Neuron (in vitro differentiated cells): ENCODE measurements around the gene OR4D2.

Source experiments
- H2AFZ ChIP-seq: one replicate; pipeline ENCODE4 v1.6.1; 2013; ENCODE audit warnings: low read depth, mild to moderate bottlenecking, inconsistent platforms, low read length, moderate library complexity
- H3K27me3 ChIP-seq: one replicate; pipeline ENCODE4 v1.6.1; 2013; ENCODE audit warnings: low read length; ENCODE audit not compliant: insufficient read depth
- H3K36me3 ChIP-seq: one replicate; pipeline ENCODE4 v1.6.1; 2013; ENCODE audit warnings: low read length; ENCODE audit not compliant: insufficient read depth
- H3K4me1 ChIP-seq: one replicate; pipeline ENCODE4 v1.6.1; 2013; ENCODE audit warnings: low read length; ENCODE audit not compliant: insufficient read depth
- H3K4me3 ChIP-seq: 2 replicates; pipeline ENCODE4 v1.5.1; 2013; ENCODE audit warnings: mild to moderate bottlenecking, low read length, moderate library complexity
- H3K9me3 ChIP-seq: one replicate; pipeline ENCODE4 v1.6.1; 2013; ENCODE audit warnings: low read length

OR4D2 gene

GRCh38 chr17:58153046-58153445 lies 13.7 kb upstream of the OR4D2 start:
- Histone ChIP-seq H3K4me1 (peaks cover 5% of the 10 kb centered on the region), H3K36me3 (no peaks in the 10 kb centered on the region), H2AFZ (no peak overlapping the region), H3K4me3 (no peak overlapping the region), H3K27me3 (peaks cover 45% of the 10 kb centered on the region), H3K9me3 (no peaks in the 10 kb centered on the region)

DNA sequence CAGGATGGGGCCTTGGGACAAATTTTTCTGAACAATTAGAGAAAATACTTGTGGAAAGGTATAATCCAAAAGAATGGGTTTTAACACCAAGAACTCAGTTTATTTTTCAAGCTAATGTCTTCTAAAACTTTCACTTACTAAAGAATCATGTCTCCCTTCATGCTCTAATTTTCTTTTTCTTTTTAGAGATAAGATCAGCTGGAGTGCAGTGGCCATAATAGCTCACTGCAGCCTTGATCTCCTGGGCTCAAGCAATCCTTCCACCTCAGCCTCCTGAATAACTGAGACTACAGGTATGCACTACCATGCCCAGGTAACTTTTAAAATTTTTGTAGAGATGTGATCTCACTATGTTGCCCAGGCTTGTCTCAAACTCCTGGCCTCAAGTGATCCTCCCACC lies 13.1 kb upstream of the OR4D2 start:
- H3K4me3 ChIP-seq = no peak overlapping the region
- H3K9me3 ChIP-seq = no peaks in the 10 kb centered on the region
- H2AFZ ChIP-seq = no peak overlapping the region
- no peaks in the 10 kb centered on the region for H3K36me3 ChIP-seq
- peaks cover 5% of the 10 kb centered on the region for H3K4me1 ChIP-seq
- H3K27me3 ChIP-seq = peaks cover 44% of the 10 kb centered on the region

DNA sequence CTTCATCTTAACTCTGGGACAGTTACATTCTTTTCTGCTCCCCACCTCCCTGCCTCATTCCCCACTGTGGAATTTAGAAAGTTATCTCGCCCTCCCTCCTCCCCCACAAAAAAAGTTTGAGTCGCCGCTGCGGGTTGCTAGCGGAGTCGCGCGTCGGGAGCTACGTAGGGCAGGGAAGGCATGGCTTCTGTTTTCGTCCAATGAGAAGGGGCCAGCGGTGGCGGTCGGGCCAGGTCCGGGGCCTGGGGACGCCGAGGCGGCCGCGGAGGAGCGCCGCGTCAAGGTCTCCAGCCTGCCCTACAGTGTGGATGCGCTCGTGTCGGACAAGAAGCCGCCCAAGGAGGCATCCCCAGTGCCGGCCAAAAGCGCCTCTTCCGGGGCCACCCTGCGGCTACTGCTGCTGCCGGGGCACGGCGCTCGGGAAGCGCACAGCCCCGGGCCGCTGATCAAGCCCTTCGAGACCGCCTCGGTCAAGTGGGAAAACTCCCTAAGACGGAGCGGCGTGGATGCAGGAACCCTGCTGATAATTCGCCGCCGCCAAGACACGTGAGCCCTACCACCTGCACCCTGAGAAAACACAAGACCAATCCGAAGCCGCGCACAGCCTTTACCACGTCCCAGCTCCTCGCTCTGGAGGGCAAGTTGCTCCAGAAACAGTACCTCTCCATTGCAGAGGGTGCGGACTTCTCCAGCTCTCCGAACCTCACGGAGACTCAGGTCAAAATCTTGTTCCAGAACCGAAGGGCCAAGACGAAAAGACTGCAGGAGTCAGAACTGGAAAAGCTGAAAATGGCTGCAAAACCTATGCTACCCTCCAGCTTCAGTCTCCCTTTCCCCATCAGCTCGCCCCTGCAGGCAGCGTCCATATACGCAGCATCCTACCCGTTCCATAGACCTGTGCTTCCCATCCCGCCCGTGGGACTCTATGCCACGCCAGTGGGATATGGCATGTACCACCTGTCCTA lies 9.7 kb upstream of the OR4D2 start:
- H3K4me1 ChIP-seq = peaks cover 5% of the 10 kb centered on the region
- peaks cover 40% of the 10 kb centered on the region for H3K27me3 ChIP-seq
- H3K9me3 ChIP-seq = peaks cover 2% of the 10 kb centered on the region
- H3K36me3 ChIP-seq = no peaks in the 10 kb centered on the region
- peak overlapping the region; percentile 90 for H2AFZ ChIP-seq
- H3K4me3 ChIP-seq = peak overlapping the region; percentile 54

- peaks cover 2% of the 10 kb centered on the region for H3K9me3 ChIP-seq
- peaks cover 5% of the 10 kb centered on the region for H3K4me1 ChIP-seq
- no peak overlapping the region for H2AFZ ChIP-seq
- H3K27me3 ChIP-seq = peaks cover 46% of the 10 kb centered on the region
- no peak overlapping the region for H3K4me3 ChIP-seq
- no peaks in the 10 kb centered on the region for H3K36me3 ChIP-seq
Measured at GRCh38 chr17:58158181-58158580, 8.6 kb upstream of the OR4D2 start.

GRCh38 chr17:58161566-58161965 lies 5.2 kb upstream of the OR4D2 start:
- Histone ChIP-seq H3K4me1 (peaks cover 4% of the 10 kb centered on the region), H2AFZ (no peak overlapping the region), H3K9me3 (peaks cover 2% of the 10 kb centered on the region), H3K36me3 (no peaks in the 10 kb centered on the region), H3K27me3 (peaks cover 34% of the 10 kb centered on the region), H3K4me3 (no peak overlapping the region)

- no peaks in the 10 kb centered on the region for H3K4me1 ChIP-seq
- no peak overlapping the region for H2AFZ ChIP-seq
- H3K9me3 ChIP-seq = peaks cover 5% of the 10 kb centered on the region
- peaks cover 22% of the 10 kb centered on the region for H3K27me3 ChIP-seq
- H3K36me3 ChIP-seq = no peaks in the 10 kb centered on the region
- no peak overlapping the region for H3K4me3 ChIP-seq
Measured at GRCh38 chr17:58165981-58166380, 801 bp upstream of the OR4D2 start.

DNA sequence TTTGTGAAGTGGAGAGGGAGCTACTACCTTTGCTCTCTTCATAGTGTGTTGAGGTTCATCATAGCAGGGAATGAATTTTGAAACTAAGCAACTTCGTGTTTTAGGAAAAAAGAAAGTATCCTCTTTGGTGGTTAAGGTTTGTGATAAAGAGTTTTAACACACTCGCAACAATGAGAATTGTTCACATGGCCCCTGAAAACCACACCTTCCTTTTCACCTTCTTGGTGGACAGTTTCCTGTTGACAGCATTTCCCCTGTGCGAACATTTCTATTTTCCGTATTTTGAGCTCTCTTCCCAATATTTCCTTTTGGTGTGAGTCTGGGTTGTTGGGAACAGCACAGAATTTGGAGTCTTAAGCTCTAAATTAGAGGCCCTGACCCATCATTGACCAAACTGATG lies 3.8 kb downstream of the OR4D2 start:
- Histone ChIP-seq H3K9me3 (peaks cover 2% of the 10 kb centered on the region), H3K36me3 (no peaks in the 10 kb centered on the region), H3K4me3 (no peak overlapping the region), H3K4me1 (no peaks in the 10 kb centered on the region), H2AFZ (no peak overlapping the region), H3K27me3 (peaks cover 13% of the 10 kb centered on the region)

GRCh38 chr17:58172369-58173071 lies 5.7 kb downstream of the OR4D2 start:
- Histone ChIP-seq H3K36me3 (no peaks in the 10 kb centered on the region), H3K4me1 (no peaks in the 10 kb centered on the region), H3K9me3 (peaks cover 2% of the 10 kb centered on the region), H3K4me3 (no peak overlapping the region), H3K27me3 (peaks cover 18% of the 10 kb centered on the region), H2AFZ (no peak overlapping the region)

DNA sequence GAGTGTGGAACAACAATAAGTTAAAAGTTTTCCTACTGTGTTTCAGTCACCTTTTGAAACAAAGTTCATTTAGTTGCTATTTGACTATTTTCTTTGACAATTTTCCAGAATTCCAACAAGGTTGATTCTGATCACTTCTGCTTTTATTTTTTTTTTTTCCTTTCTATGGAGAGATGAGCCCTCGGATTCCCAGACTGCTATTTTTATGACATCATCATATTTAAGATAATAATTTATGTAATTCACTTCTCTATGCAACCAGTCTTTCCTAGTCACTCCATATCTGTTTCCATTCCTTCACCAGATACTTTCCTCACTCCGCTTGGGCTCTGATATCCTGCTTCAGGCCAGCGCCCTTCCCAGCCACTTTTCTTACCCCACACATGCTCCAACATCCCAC lies 8.1 kb downstream of the OR4D2 start:
- Histone ChIP-seq H2AFZ (no peak overlapping the region), H3K4me3 (no peak overlapping the region), H3K4me1 (no peaks in the 10 kb centered on the region), H3K9me3 (peaks cover 2% of the 10 kb centered on the region), H3K36me3 (no peaks in the 10 kb centered on the region), H3K27me3 (peaks cover 18% of the 10 kb centered on the region)

DNA sequence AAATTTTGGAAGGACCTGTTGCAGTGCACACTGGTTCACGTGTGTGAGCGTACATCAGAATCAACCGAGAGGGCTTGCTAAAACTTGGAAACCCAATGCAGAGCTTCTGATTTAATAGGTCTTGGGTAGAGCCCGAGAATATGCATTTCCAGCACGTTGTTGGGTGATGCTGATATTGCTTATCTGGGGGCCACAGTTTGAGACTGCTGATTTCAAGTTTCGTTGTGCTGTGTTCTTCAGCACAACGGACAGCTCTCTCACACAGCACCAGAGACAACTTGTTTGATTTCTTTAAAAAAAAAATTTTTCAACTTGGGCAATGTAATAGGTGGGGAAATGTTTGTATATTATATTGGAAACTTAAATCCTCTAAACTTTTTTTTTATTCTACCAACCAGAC lies 9.4 kb downstream of the OR4D2 start:
- Histone ChIP-seq H3K9me3 (no peaks in the 10 kb centered on the region), H3K27me3 (peaks cover 11% of the 10 kb centered on the region), H3K36me3 (no peaks in the 10 kb centered on the region), H3K4me1 (no peaks in the 10 kb centered on the region), H2AFZ (no peak overlapping the region), H3K4me3 (no peak overlapping the region)

DNA sequence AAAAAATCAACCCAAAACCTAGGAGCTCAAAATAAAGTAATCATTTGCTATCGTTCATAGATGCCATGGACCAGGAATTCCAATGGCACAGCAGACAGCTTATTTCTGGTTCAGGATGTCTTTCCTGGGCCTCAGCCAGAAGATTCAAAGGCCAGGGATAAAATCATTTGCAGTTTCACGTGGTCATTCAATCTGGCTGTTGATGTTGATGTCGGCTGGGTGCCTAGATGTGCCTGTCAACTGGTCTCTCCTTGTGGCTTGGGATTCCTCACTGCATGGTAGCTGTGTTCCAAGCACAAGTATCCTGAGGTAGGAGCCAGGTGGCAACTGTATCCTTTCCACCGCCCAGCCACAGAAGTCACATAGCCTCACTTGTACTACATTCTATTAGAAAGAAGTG lies 15.0 kb downstream of the OR4D2 start:
- H3K4me1 ChIP-seq = no peaks in the 10 kb centered on the region
- H3K27me3 ChIP-seq = peaks cover 17% of the 10 kb centered on the region
- H2AFZ ChIP-seq = no peak overlapping the region
- H3K4me3 ChIP-seq = no peak overlapping the region
- H3K36me3 ChIP-seq = no peaks in the 10 kb centered on the region
- H3K9me3 ChIP-seq = peaks cover 2% of the 10 kb centered on the region

- Histone ChIP-seq H2AFZ (no peak overlapping the region), H3K27me3 (peaks cover 24% of the 10 kb centered on the region), H3K9me3 (peaks cover 2% of the 10 kb centered on the region), H3K4me3 (no peak overlapping the region), H3K4me1 (no peaks in the 10 kb centered on the region), H3K36me3 (no peaks in the 10 kb centered on the region)
Measured at GRCh38 chr17:58183514-58183913, 16.7 kb downstream of the OR4D2 start.

DNA sequence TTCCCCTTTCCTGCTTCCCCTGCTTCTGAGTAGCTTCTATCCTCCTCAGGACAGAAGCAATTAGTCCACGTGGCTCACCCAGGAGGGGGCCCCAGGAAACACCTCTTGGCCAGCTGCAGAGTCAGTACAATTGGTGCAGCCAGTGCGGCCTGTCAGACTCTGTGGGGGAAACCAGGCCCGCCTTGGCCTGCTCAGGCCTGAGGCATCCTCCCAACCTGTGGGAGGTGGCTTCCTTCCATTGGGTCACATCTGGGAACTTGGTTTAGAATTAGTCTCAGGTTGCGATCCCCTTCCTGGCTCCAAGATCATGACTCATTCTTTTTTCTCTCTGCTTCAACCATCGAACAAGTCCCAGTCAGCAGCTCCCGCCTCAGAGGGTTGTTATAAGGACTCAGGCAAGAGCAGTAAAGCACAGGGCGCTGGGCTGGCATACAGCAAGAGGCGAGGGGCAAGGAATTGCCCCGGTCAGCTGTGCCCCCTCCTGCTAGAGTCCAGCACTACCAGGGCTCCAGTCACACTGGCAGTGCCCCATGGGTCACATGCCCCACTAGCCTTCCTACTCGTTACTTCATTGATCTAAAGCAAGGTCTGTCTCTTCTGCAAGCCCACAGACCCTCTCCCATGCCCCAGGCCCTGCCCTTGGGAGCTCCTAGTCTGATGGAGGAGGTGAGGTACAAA lies 17.7 kb downstream of the OR4D2 start:
- no peaks in the 10 kb centered on the region for H3K4me1 ChIP-seq
- no peak overlapping the region for H3K4me3 ChIP-seq
- H3K36me3 ChIP-seq = no peaks in the 10 kb centered on the region
- no peak overlapping the region for H2AFZ ChIP-seq
- H3K27me3 ChIP-seq = peaks cover 24% of the 10 kb centered on the region
- H3K9me3 ChIP-seq = peaks cover 2% of the 10 kb centered on the region
